ENCODE results near the gene UNK.
A peak's percentile ranks its signal among the peaks of the same experiment; 100 is the strongest.

- peak; percentile 35 for TF ChIP-seq CTCF (IDR thresholded peaks at IDR 0.05; ENCODE audit: low read depth, low read length)
- TF ChIP-seq EZH2phosphoT487 (IDR thresholded peaks at IDR 0.05; ENCODE audit: low read depth), result no peak
Measured at GRCh38 chr17:75758131-75758905, 26.3 kb upstream of the UNK start.

Measured in OCI-LY3 (cell line).